HUES6 (cell line): ENCODE measurements around the gene XRN1.
"Not testable (repeated sequence)": the region's sequence is repeated elsewhere in the genome, so short reads cannot be mapped to it uniquely, and the experiment has no call there.

ENCODE experiments used
- H3K27ac ChIP-seq: 2 replicates; pipeline ENCODE4 v1.7.0; 2013; ENCODE audit warnings: low read depth, mild to moderate bottlenecking, low read length, inconsistent platforms
- H3K27me3 ChIP-seq: 2 replicates; pipeline ENCODE4 v1.6.1; 2013; ENCODE audit warnings: low read length; ENCODE audit not compliant: control insufficient read depth, insufficient read depth
- H3K36me3 ChIP-seq: 2 replicates; pipeline ENCODE4 v1.6.1; 2013; ENCODE audit warnings: low read length; ENCODE audit not compliant: control insufficient read depth, insufficient read depth
- H3K4me1 ChIP-seq: 2 replicates; pipeline ENCODE4 v1.6.1; 2013; ENCODE audit warnings: low read length; ENCODE audit not compliant: control insufficient read depth, insufficient read depth
- H3K4me3 ChIP-seq: 2 replicates; pipeline ENCODE4 v1.5.1; 2013; ENCODE audit warnings: low read depth, low read length
- H3K9ac ChIP-seq: one replicate; pipeline ENCODE4 v1.6.1; 2013; ENCODE audit warnings: mild to moderate bottlenecking, low read length
- H3K9me3 ChIP-seq: 2 replicates; pipeline ENCODE4 v1.6.1; 2013; ENCODE audit warnings: low read depth, low read length; ENCODE audit not compliant: control insufficient read depth, insufficient read depth

The XRN1 gene

GRCh38 chr3:142369576-142369975 lies 78.3 kb downstream of the XRN1 start:
- not testable (repeated sequence) for H3K27me3 ChIP-seq, H3K9ac ChIP-seq, H3K27ac ChIP-seq, H3K36me3 ChIP-seq, H3K9me3 ChIP-seq, H3K4me3 ChIP-seq, H3K4me1 ChIP-seq

DNA sequence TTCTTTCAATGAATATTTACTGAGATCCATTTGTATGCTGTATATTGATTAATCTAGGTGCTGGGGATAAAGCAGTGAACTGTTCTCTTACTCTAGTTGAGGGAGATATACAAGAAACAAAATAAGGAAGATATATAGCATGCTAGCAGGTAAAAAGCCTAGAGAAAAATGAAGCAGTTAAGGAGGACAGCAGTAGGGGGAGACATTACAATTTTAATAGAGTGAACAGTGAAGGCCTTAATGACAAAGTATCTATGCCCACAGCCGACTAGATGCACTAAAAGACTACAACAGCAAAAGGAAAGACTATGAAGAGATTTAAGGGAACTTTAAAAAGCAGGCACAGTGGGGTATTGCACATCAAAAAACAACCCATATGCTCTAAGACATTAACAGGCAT lies 81.4 kb downstream of the XRN1 start:
- Histone ChIP-seq H3K36me3 (peaks cover 3% of the 10 kb centered on the region; the same call in 1 of the 2 replicates), H3K9ac (no peak overlapping the region), H3K27me3 (no peaks in the 10 kb centered on the region), H3K27ac (no peak overlapping the region), H3K4me1 (no peaks in the 10 kb centered on the region), H3K4me3 (no peak overlapping the region), H3K9me3 (no peaks in the 10 kb centered on the region)

DNA sequence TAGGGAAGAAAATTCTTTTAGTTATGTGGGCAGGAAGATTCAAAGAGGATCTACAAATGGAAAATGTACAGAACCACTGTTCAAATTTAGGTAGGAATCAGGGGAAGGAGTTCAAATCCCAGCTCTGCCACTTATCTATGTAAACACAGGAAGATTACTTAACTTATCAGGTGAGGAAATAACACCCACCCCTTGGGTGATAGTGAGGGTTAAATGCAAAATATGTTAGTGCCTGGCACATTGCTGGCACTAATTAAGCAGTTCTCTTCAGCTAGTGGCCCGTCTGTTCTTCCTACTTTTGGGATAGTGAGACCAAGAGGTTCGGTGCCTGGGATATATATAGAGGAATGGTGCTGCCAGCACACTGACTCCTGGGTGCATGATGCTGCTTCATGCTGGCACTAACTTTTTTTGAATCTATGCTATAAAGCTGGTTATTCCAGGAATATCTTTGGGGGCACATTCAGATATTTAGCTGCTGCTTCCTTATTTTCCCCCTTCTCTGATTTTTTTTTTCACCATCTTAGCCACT lies 83.8 kb downstream of the XRN1 start:
- Histone ChIP-seq H3K27ac (no peak overlapping the region), H3K9ac (no peak overlapping the region), H3K36me3 (peaks cover 12% of the 10 kb centered on the region), H3K9me3 (no peaks in the 10 kb centered on the region), H3K27me3 (no peaks in the 10 kb centered on the region), H3K4me3 (no peak overlapping the region), H3K4me1 (no peaks in the 10 kb centered on the region)

DNA sequence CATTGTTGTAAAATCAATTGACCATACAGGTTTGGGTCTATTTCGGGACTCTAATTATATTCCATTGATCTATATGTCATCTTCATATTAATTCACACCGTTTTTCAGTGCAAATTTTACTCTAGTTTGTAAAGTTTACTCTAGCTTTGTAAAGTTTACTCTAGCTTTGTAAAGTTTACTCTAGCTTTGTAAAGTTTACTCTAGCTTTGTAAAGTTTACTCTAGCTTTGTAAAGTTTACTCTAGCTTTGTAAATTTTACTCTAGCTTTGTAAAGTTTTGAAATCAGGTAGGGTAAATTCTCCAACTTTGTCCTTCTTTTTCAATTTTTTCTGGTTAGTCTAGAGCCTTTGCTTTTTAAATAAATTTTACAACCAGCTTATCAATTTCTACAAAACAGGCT lies 84.4 kb downstream of the XRN1 start:
- H3K27ac ChIP-seq = not testable (repeated sequence)
- peaks cover 12% of the 10 kb centered on the region for H3K36me3 ChIP-seq

GRCh38 chr3:142359367-142359766 lies 88.5 kb downstream of the XRN1 start:
- Histone ChIP-seq H3K9me3 (no peaks in the 10 kb centered on the region), H3K9ac (no peak overlapping the region), H3K27ac (no peak overlapping the region), H3K4me1 (no peaks in the 10 kb centered on the region), H3K27me3 (no peaks in the 10 kb centered on the region), H3K4me3 (no peak overlapping the region), H3K36me3 (peaks cover 40% of the 10 kb centered on the region)

More for the DNA sequence above, 84.4 kb downstream of the XRN1 start:
- H3K4me1 ChIP-seq, H3K9ac ChIP-seq, H3K9me3 ChIP-seq, H3K4me3 ChIP-seq, H3K27me3 ChIP-seq: not testable (repeated sequence)

DNA sequence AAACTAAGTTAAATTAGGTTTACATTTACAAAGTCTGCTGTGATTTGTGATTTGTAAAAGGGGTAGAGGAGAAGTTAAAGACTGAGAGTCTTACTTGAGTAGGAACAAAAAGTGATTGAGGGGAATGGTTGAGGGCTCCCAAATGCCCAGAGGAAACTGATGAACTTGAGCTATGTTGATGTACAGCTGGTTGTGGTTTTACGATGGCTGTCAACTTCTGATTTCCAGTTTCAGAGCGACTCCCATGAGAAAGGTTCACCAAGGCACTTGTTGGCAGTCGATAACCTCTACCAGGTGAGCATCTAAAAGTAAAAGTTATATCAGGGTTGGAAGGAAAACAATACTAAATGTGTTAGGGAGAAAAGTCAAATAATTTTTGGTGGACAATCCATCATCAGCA lies 91.0 kb downstream of the XRN1 start:
- no peak overlapping the region for H3K9ac ChIP-seq
- H3K27ac ChIP-seq = no peak overlapping the region
- H3K9me3 ChIP-seq = no peaks in the 10 kb centered on the region
- no peak overlapping the region for H3K4me3 ChIP-seq
- H3K27me3 ChIP-seq = no peaks in the 10 kb centered on the region
- no peaks in the 10 kb centered on the region for H3K4me1 ChIP-seq
- peaks cover 41% of the 10 kb centered on the region for H3K36me3 ChIP-seq

DNA sequence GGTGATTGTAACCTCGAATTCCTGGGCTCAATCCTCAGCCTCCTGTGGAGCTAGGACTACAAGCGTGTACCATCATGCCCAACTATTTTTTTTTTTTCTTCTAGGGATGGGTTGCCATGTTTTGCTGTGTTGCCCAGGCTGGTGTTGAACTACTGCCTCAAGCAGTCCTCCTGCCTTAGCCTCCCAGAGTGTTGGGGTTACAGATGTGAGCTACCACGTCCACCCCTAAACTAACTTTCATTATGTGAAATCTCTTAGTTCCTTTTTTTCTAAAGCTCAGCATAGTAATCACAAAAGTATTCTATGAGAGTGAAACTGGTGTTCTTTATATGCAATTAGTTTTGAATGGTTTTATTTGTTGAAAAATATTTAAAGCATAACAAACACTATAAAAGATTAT lies 92.1 kb downstream of the XRN1 start:
- no peaks in the 10 kb centered on the region for H3K4me1 ChIP-seq
- peaks cover 40% of the 10 kb centered on the region for H3K36me3 ChIP-seq
- H3K27me3 ChIP-seq = no peaks in the 10 kb centered on the region
- no peaks in the 10 kb centered on the region for H3K9me3 ChIP-seq
- no peak overlapping the region for H3K27ac ChIP-seq
- H3K9ac ChIP-seq = no peak overlapping the region
- no peak overlapping the region for H3K4me3 ChIP-seq

DNA sequence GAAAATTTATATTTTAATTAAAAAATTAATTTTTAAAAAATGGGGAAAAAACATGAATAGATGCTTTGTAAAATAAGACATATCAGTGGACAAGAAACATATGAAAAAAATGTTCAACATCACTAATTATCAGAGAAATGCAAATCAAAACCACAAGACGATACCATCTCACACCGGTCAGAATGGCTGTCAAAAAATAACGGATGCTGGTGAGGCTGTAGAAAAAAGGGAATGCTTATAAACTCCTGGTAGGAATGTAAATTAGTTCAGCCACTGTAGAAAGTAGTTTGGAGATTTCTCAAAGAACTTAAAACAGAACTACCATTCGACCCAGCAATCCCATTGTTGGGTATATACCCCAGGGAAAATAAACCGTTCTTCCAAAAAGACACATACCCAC lies 93.8 kb downstream of the XRN1 start:
- Histone ChIP-seq H3K9me3 (no peaks in the 10 kb centered on the region), H3K27ac (no peak overlapping the region), H3K27me3 (no peaks in the 10 kb centered on the region), H3K9ac (no peak overlapping the region), H3K4me1 (no peaks in the 10 kb centered on the region), H3K4me3 (no peak overlapping the region), H3K36me3 (peaks cover 45% of the 10 kb centered on the region)

GRCh38 chr3:142353571-142353970 lies 94.3 kb downstream of the XRN1 start:
- Histone ChIP-seq H3K4me3 (no peak overlapping the region), H3K27me3 (no peaks in the 10 kb centered on the region), H3K36me3 (peaks cover 50% of the 10 kb centered on the region), H3K9ac (no peak overlapping the region), H3K4me1 (no peaks in the 10 kb centered on the region), H3K9me3 (no peaks in the 10 kb centered on the region), H3K27ac (no peak overlapping the region)

GRCh38 chr3:142352698-142353097 lies 95.1 kb downstream of the XRN1 start:
- H3K27ac ChIP-seq, H3K9ac ChIP-seq, H3K9me3 ChIP-seq, H3K27me3 ChIP-seq, H3K4me3 ChIP-seq, H3K4me1 ChIP-seq: not testable (repeated sequence)
- H3K36me3 ChIP-seq = peaks cover 49% of the 10 kb centered on the region

GRCh38 chr3:142348460-142348859 lies 99.4 kb downstream of the XRN1 start:
- Histone ChIP-seq H3K36me3 (peaks cover 33% of the 10 kb centered on the region), H3K4me1 (no peaks in the 10 kb centered on the region), H3K9ac (no peak overlapping the region), H3K27me3 (no peaks in the 10 kb centered on the region), H3K9me3 (no peaks in the 10 kb centered on the region), H3K4me3 (no peak overlapping the region), H3K27ac (no peak overlapping the region)

- H3K27ac ChIP-seq = no peak overlapping the region
- no peaks in the 10 kb centered on the region for H3K4me1 ChIP-seq
- no peak overlapping the region for H3K9ac ChIP-seq
- no peaks in the 10 kb centered on the region for H3K9me3 ChIP-seq
- no peak overlapping the region for H3K4me3 ChIP-seq
- no peaks in the 10 kb centered on the region for H3K27me3 ChIP-seq
- 0 out of 2 replicates have a peak, but pooled peaks cover under 1% of the 10 kb centered on the region for H3K36me3 ChIP-seq
Measured at GRCh38 chr3:142337994-142338393, 109.8 kb downstream of the XRN1 start.
